ENCODE data around the gene HES3.

Gene HES3

GRCh38 chr1:6247651-6248050 is 3.7 kb downstream of the HES3 start:
- no peaks in the 10 kb centered on the region for H3K9me2 ChIP-seq (ENCODE audit: low read depth, low read length)
- no peak overlapping the region for H3K27ac ChIP-seq (ENCODE audit: low read depth, low read length, poor library complexity, severe bottlenecking)
- no peaks in the 10 kb centered on the region for H3K9me3 ChIP-seq (ENCODE audit: low read length)
- H3K27me3 ChIP-seq (ENCODE audit: insufficient read depth, low read length): 0 out of 2 replicates have a peak, but pooled peaks cover 13% of the 10 kb centered on the region
- no peak overlapping the region for H3K4me3 ChIP-seq (ENCODE audit: low read depth, low read length, poor library complexity, severe bottlenecking)
- TF ChIP-seq CTCF (IDR thresholded peaks at IDR 0.05; ENCODE audit: low read length) (no peak), EZH2 (IDR thresholded peaks at IDR 0.05; ENCODE audit: borderline replicate concordance, low read length) (no peak)
- H3K9ac ChIP-seq (ENCODE audit: low read length): no peak overlapping the region
- no peak overlapping the region for H3K4me2 ChIP-seq (ENCODE audit: low read length)
- H3K79me2 ChIP-seq (ENCODE audit: insufficient read depth, low read length): no peaks in the 10 kb centered on the region
- H3F3A ChIP-seq (ENCODE audit: insufficient read depth, low read length): no peaks in the 10 kb centered on the region
- no peaks in the 10 kb centered on the region for H3K36me3 ChIP-seq (ENCODE audit: insufficient read depth, low read length)
- no peaks in the 10 kb centered on the region for H4K20me1 ChIP-seq (ENCODE audit: insufficient read depth, low read length)
- peaks cover 10% of the 10 kb centered on the region for H3K4me1 ChIP-seq (ENCODE audit: insufficient read depth, low read length, severe bottlenecking)
- no peak overlapping the region for H2AFZ ChIP-seq (ENCODE audit: low read length)

- H3K4me2 ChIP-seq (ENCODE audit: low read length): no peak overlapping the region
- 0 out of 2 replicates have a peak, but pooled peaks cover 9% of the 10 kb centered on the region for H3K27me3 ChIP-seq (ENCODE audit: insufficient read depth, low read length)
- no peak overlapping the region for H3K9ac ChIP-seq (ENCODE audit: low read length)
- no peak overlapping the region for H2AFZ ChIP-seq (ENCODE audit: low read length)
- no peak for TF ChIP-seq EZH2 (IDR thresholded peaks at IDR 0.05; ENCODE audit: borderline replicate concordance, low read length)
- TF ChIP-seq CTCF (IDR thresholded peaks at IDR 0.05; ENCODE audit: low read length): no peak
- H3K79me2 ChIP-seq (ENCODE audit: insufficient read depth, low read length): no peaks in the 10 kb centered on the region
- peaks cover 10% of the 10 kb centered on the region for H3K4me1 ChIP-seq (ENCODE audit: insufficient read depth, low read length, severe bottlenecking)
- H3K36me3 ChIP-seq (ENCODE audit: insufficient read depth, low read length): no peaks in the 10 kb centered on the region
- H3K4me3 ChIP-seq (ENCODE audit: low read depth, low read length, poor library complexity, severe bottlenecking): no peak overlapping the region
- H4K20me1 ChIP-seq (ENCODE audit: insufficient read depth, low read length): no peaks in the 10 kb centered on the region
- no peaks in the 10 kb centered on the region for H3K9me2 ChIP-seq (ENCODE audit: low read depth, low read length)
- H3K27ac ChIP-seq (ENCODE audit: low read depth, low read length, poor library complexity, severe bottlenecking): no peak overlapping the region
- no peaks in the 10 kb centered on the region for H3K9me3 ChIP-seq (ENCODE audit: low read length)
- H3F3A ChIP-seq (ENCODE audit: insufficient read depth, low read length): no peaks in the 10 kb centered on the region
Observed at GRCh38 chr1:6248161-6248776, 4.3 kb downstream of the HES3 start.

- no peaks in the 10 kb centered on the region for H3K79me2 ChIP-seq (ENCODE audit: insufficient read depth, low read length)
- H3K27me3 ChIP-seq (ENCODE audit: insufficient read depth, low read length): 0 out of 2 replicates have a peak, but pooled peaks cover 4% of the 10 kb centered on the region
- H3K9me2 ChIP-seq (ENCODE audit: low read depth, low read length): no peaks in the 10 kb centered on the region
- H3K4me1 ChIP-seq (ENCODE audit: insufficient read depth, low read length, severe bottlenecking): peaks cover 10% of the 10 kb centered on the region
- H3K36me3 ChIP-seq (ENCODE audit: insufficient read depth, low read length): no peaks in the 10 kb centered on the region
- no peak overlapping the region for H3K4me2 ChIP-seq (ENCODE audit: low read length)
- TF ChIP-seq EZH2 (IDR thresholded peaks at IDR 0.05; ENCODE audit: borderline replicate concordance, low read length) (no peak), CTCF (IDR thresholded peaks at IDR 0.05; ENCODE audit: low read length) (no peak)
- no peak overlapping the region for H3K27ac ChIP-seq (ENCODE audit: low read depth, low read length, poor library complexity, severe bottlenecking)
- H2AFZ ChIP-seq (ENCODE audit: low read length): no peak overlapping the region
- H3F3A ChIP-seq (ENCODE audit: insufficient read depth, low read length): no peaks in the 10 kb centered on the region
- no peak overlapping the region for H3K9ac ChIP-seq (ENCODE audit: low read length)
- no peaks in the 10 kb centered on the region for H4K20me1 ChIP-seq (ENCODE audit: insufficient read depth, low read length)
- H3K9me3 ChIP-seq (ENCODE audit: low read length): no peaks in the 10 kb centered on the region
- H3K4me3 ChIP-seq (ENCODE audit: low read depth, low read length, poor library complexity, severe bottlenecking): no peak overlapping the region
Observed at GRCh38 chr1:6248932-6249738, 5.2 kb downstream of the HES3 start.
